HCT116 (cell line): ENCODE results near the gene DNAJC9. TPM values are rescaled to one million over a fixed set of nuclear protein-coding genes. Genes with fewer than 3 reads are reported as not detected.

Source experiments
- ATAC-seq: fragments of 200-7000 bp; cut with Tn5 transposase; 2 replicates; pipeline ENCODE4 v1.9.1; 2020; ENCODE audit warnings: mild to moderate bottlenecking, moderate library complexity
- BruUV-seq: library from RNA; stranded (reverse); fragments of 400-500 nt; replicated peaks from 2 replicates; lab custom pipeline; 2021; lab: Mats Ljungman, UMichigan
- CTCF ChIA-PET: fragments of 300-600 bp; sonication (Branson Sonifier 250); formaldehyde crosslinking; loops from one replicate; lab custom pipeline; 2021; ENCODE audit warnings: antibody characterized with exemption; lab: Charles Lee
- POLR2A ChIA-PET: fragments of 300-600, 350-600 bp; sonication (Branson Sonifier 250); formaldehyde crosslinking; loops from one replicate; lab custom pipeline; 2021; ENCODE audit warnings: antibody characterized with exemption; lab: Charles Lee
- RAD21 ChIA-PET, 2 experiments: fragments of 300-600 bp; sonication (Branson Sonifier 250); formaldehyde crosslinking; loops; one replicate each; lab custom pipeline; 2023; ENCODE audit warnings: low total read pairs in 2 of 2; ENCODE audit not compliant: uncharacterized antibody in 2 of 2, unreplicated experiment in 2 of 2, low non-redundant PET in 1 of 2; lab: Charles Lee
- DNase-seq: peaks from one replicate; pipeline ENCODE4 v3.0.0-alpha.2; 2010; ENCODE audit warnings: low read depth, low spot score
- H2AFZ ChIP-seq: fragments of 200-600 bp; shearing (Covaris generic), sonication (generic); 2 replicates; pipeline ENCODE4 v1.6.1; 2017; ENCODE audit warnings: low read depth, mixed run types, mixed read lengths, antibody characterized with exemption, low read length; ENCODE audit not compliant: poor library complexity, severe bottlenecking
- H3K27ac ChIP-seq: 2 replicates; pipeline ENCODE4 v1.5.1; 2012; ENCODE audit warnings: low read depth, low read length
- H3K27me3 ChIP-seq: fragments of 200-600 bp; sonication (generic); 2 replicates; pipeline ENCODE4 v1.6.1; 2016; ENCODE audit warnings: mixed run types, low read length, mixed read lengths; ENCODE audit not compliant: insufficient read depth
- H3K36me3 ChIP-seq, 2 experiments: fragments of 200-500 bp in 1 of 2; fragments of 200-600 bp in 1 of 2; sonication (Bioruptor generic) in 1 of 2; sonication (generic) in 1 of 2; 2 replicates each; pipeline versions ENCODE4 v1.5.1 to v1.6.1; 2014 to 2016; ENCODE audit warnings: low read length in 2 of 2, inconsistent platforms in 1 of 2, mixed read lengths in 1 of 2, mixed run types in 1 of 2; ENCODE audit not compliant: insufficient read depth in 2 of 2, control insufficient read depth in 1 of 2
- H3K4me1 ChIP-seq, 2 experiments: fragments of 200-600 bp in 1 of 2; sonication (generic) in 1 of 2; 2 replicates each; pipeline versions ENCODE4 v1.5.1 to v1.6.1; 2012 to 2017; ENCODE audit warnings: low read length in 2 of 2, inconsistent platforms in 1 of 2, mild to moderate bottlenecking in 1 of 2, mixed read lengths in 1 of 2, mixed run types in 1 of 2, moderate library complexity in 1 of 2; ENCODE audit not compliant: insufficient read depth in 2 of 2, control insufficient read depth in 1 of 2
- H3K4me2 ChIP-seq: fragments of 200-600 bp; sonication (generic); 2 replicates; pipeline ENCODE4 v1.6.1; 2017; ENCODE audit warnings: mixed run types, low read length, mixed read lengths
- H3K4me3 ChIP-seq, 2 experiments: fragments of 200-600 bp in 1 of 2; sonication (generic) in 1 of 2; replicated peaks in 1 of 2; 2 replicates each; pipeline ENCODE4 v1.5.1; 2011 to 2016; ENCODE audit warnings: low read length in 2 of 2, control low read depth in 1 of 2, low read depth in 1 of 2, mild to moderate bottlenecking in 1 of 2, mixed read lengths in 1 of 2, mixed run types in 1 of 2
- H3K79me2 ChIP-seq: fragments of 200-600 bp; sonication (generic); 2 replicates; pipeline ENCODE4 v1.6.1; 2017; ENCODE audit warnings: mild to moderate bottlenecking, mixed run types, low read length, moderate library complexity, mixed read lengths; ENCODE audit not compliant: insufficient read depth
- H3K9ac ChIP-seq: fragments of 200-600 bp; sonication (generic); 2 replicates; pipeline ENCODE4 v1.6.1; 2016; ENCODE audit warnings: low read length, mixed read lengths
- H3K9me2 ChIP-seq: fragments of 200-600 bp; sonication (generic), shearing (Covaris generic); 2 replicates; pipeline ENCODE4 v1.6.1; 2017; ENCODE audit warnings: mixed run types, mild to moderate bottlenecking, moderate library complexity; ENCODE audit not compliant: insufficient read depth
- H3K9me3 ChIP-seq, 2 experiments: fragments of 200-500 bp in 1 of 2; fragments of 200-600 bp in 1 of 2; sonication (Bioruptor generic) in 1 of 2; sonication (generic) in 1 of 2; 2 replicates each; pipeline ENCODE4 v1.6.1; 2014 to 2017; ENCODE audit warnings: low read length in 2 of 2, mixed read lengths in 2 of 2, inconsistent platforms in 1 of 2, low read depth in 1 of 2, mild to moderate bottlenecking in 1 of 2, mixed run types in 1 of 2, moderate library complexity in 1 of 2; ENCODE audit not compliant: control insufficient read depth in 1 of 2, insufficient read depth in 1 of 2
- H4K20me1 ChIP-seq: fragments of 200-600 bp; sonication (generic), shearing (Covaris generic); 2 replicates; pipeline ENCODE4 v1.6.1; 2017; ENCODE audit warnings: mixed run types, mild to moderate bottlenecking, moderate library complexity; ENCODE audit not compliant: insufficient read depth
- ELF1 ChIP-seq: IDR thresholded peaks from 2 replicates; pipeline ENCODE4 v1.6.1; 2012; ENCODE audit warnings: low read depth, borderline replicate concordance
- JUND ChIP-seq: IDR thresholded peaks from 2 replicates; pipeline ENCODE4 v1.6.1; 2012
- RAD21 ChIP-seq: IDR thresholded peaks from 2 replicates; pipeline ENCODE4 v1.6.1; 2012; ENCODE audit warnings: low read depth, mild to moderate bottlenecking
- YY1 ChIP-seq: IDR thresholded peaks from 2 replicates; pipeline ENCODE4 v1.6.1; 2011; ENCODE audit warnings: low read length, low read depth, moderate library complexity, mild to moderate bottlenecking; ENCODE audit not compliant: insufficient replicate concordance; ENCODE audit errors: extremely low read depth
- intact Hi-C: fragments of 100-400 bp; cut with micrococcal nuclease; formaldehyde crosslinking; loops from 2 replicates; pipeline ENCODE4 v1.10.0; 2022
- total RNA-seq: library from RNA; stranded (reverse); gene quantifications from one replicate; pipeline ENCODE4 v1.2.1, GENCODE V29; 2021; ENCODE audit not compliant: unreplicated experiment
- TF ChIP-seq, protein P1 (sequence below): IDR thresholded peaks from 2 replicates; pipeline ENCODE4 v1.6.1; 2012; ENCODE audit warnings: low read depth
- TF ChIP-seq, protein P2 (sequence below), 3 experiments: fragments of 200-600 bp in 1 of 3; sonication (generic) in 1 of 3; IDR thresholded peaks in 2 of 3; conservative IDR thresholded peaks in 1 of 3; 2 replicates each; pipeline ENCODE4 v1.5.1; 2012 to 2017; ENCODE audit warnings: low read depth in 2 of 3, low read length in 2 of 3, antibody characterized with exemption in 1 of 3, borderline replicate concordance in 1 of 3, control low read depth in 1 of 3, mild to moderate bottlenecking in 1 of 3, mixed read lengths in 1 of 3, mixed run types in 1 of 3, moderate library complexity in 1 of 3; ENCODE audit not compliant: insufficient read depth in 1 of 3
- TF ChIP-seq, protein P3 (sequence below): IDR thresholded peaks from 2 replicates; pipeline ENCODE4 v1.6.1; 2011; ENCODE audit warnings: mild to moderate bottlenecking, low read length, moderate library complexity; ENCODE audit not compliant: insufficient replicate concordance; ENCODE audit errors: extremely low read depth

DNAJC9 gene
- total RNA-seq, 1 experiment from 2014 or later, result 40.3 TPM

DNA sequence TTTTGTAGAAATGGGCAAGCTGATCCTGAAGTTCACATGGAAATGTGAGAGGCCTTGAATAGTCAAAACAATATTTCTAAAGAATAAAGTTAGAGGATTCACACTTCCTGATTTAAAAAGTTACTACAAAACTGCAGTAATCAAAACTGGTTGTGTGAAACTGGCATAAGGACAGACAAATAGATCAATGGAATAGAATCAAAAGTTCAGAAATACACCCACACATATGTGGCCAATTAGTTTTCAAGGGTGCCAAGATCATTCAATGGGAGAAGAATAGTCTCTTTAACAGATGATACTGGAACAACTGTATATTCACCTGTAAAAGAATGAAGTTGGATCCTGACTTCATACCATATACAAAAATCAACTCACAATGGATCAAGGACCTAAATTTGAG is 27.7 kb downstream of the DNAJC9 start:
- Histone ChIP-seq H3K27me3 (no peaks in the 10 kb centered on the region), H3K4me2 (no peak overlapping the region)
- RAD21 ChIA-PET, result no interaction called here
- DNase-seq (no peak), ATAC-seq (no peak)
- TF ChIP-seq, protein P1, sequence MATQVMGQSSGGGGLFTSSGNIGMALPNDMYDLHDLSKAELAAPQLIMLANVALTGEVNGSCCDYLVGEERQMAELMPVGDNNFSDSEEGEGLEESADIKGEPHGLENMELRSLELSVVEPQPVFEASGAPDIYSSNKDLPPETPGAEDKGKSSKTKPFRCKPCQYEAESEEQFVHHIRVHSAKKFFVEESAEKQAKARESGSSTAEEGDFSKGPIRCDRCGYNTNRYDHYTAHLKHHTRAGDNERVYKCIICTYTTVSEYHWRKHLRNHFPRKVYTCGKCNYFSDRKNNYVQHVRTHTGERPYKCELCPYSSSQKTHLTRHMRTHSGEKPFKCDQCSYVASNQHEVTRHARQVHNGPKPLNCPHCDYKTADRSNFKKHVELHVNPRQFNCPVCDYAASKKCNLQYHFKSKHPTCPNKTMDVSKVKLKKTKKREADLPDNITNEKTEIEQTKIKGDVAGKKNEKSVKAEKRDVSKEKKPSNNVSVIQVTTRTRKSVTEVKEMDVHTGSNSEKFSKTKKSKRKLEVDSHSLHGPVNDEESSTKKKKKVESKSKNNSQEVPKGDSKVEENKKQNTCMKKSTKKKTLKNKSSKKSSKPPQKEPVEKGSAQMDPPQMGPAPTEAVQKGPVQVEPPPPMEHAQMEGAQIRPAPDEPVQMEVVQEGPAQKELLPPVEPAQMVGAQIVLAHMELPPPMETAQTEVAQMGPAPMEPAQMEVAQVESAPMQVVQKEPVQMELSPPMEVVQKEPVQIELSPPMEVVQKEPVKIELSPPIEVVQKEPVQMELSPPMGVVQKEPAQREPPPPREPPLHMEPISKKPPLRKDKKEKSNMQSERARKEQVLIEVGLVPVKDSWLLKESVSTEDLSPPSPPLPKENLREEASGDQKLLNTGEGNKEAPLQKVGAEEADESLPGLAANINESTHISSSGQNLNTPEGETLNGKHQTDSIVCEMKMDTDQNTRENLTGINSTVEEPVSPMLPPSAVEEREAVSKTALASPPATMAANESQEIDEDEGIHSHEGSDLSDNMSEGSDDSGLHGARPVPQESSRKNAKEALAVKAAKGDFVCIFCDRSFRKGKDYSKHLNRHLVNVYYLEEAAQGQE, result no peak
- TF ChIP-seq, all 23 proteins: peak for 0
- no peaks in the 10 kb centered on the region for H3K9me2 ChIP-seq
- ChIA-PET CTCF (interaction anchor here (0.9 to 1.0 kb wide), 3 partner anchors 15 to 44 kb away, joined by 3 to 5 read pairs (median 3); no protein-coding TSS in a partner anchor), POLR2A (no interaction called here)
- BruUV-seq, result no TSS peak
- H3K79me2 ChIP-seq, result no peaks in the 10 kb centered on the region
- H3K9ac ChIP-seq, result no peak overlapping the region
- no peak overlapping the region for H3K27ac ChIP-seq
- no peak overlapping the region for H2AFZ ChIP-seq
- intact Hi-C loops, result no loop called here
- no peaks in the 10 kb centered on the region for H4K20me1 ChIP-seq
- H3K9me3 ChIP-seq, result no peaks in the 10 kb centered on the region
- H3K36me3 ChIP-seq, result no peaks in the 10 kb centered on the region
- H3K4me1 ChIP-seq, result no peaks in the 10 kb centered on the region
- no peak overlapping the region for H3K4me3 ChIP-seq

DNA sequence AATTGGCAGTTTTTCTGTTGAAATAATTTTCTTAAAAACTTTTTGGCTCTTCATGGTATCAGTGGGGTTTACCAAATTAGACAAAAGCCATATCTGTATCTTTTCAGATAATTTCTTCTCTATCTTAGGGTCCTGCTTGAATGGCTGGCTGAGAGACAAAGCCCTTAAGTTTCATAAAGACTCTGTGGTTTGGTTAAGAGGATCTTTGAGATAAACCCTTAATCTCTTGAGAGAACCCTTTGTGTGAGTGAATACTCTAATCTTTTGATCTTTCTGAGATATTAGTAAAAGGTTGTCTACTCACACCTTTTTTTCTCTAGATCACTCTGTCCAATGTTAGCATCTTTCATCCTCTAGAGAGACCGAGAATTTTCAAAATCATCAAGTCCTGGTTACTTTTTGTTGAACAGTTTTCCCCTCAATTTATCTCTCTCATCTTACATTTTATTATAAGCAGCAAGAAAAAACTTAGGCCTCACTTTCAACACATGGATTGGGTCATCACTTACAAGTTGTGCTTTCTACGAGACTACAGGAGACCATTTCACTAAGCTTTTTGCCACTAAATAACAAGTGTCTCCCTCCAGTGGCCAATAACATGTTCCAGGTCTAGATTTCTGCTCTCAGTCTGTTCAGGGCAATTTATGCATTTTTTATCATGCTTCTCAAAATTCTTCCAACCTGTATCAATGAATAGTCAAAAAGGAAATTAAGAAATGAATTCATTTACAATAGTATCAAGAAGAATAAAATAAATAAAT is 28.4 kb downstream of the DNAJC9 start:
- H2AFZ ChIP-seq, result no peak overlapping the region
- no peaks in the 10 kb centered on the region for H3K27me3 ChIP-seq
- H3K27ac ChIP-seq, result no peak overlapping the region
- H3K9ac ChIP-seq, result no peak overlapping the region
- no peaks in the 10 kb centered on the region for H3K4me1 ChIP-seq
- H3K36me3 ChIP-seq, result no peaks in the 10 kb centered on the region
- TF ChIP-seq JUND (no peak), YY1 (peak; percentile 18), RAD21 (peak; percentile 41), ELF1 (no peak)
- TF ChIP-seq, protein P2, sequence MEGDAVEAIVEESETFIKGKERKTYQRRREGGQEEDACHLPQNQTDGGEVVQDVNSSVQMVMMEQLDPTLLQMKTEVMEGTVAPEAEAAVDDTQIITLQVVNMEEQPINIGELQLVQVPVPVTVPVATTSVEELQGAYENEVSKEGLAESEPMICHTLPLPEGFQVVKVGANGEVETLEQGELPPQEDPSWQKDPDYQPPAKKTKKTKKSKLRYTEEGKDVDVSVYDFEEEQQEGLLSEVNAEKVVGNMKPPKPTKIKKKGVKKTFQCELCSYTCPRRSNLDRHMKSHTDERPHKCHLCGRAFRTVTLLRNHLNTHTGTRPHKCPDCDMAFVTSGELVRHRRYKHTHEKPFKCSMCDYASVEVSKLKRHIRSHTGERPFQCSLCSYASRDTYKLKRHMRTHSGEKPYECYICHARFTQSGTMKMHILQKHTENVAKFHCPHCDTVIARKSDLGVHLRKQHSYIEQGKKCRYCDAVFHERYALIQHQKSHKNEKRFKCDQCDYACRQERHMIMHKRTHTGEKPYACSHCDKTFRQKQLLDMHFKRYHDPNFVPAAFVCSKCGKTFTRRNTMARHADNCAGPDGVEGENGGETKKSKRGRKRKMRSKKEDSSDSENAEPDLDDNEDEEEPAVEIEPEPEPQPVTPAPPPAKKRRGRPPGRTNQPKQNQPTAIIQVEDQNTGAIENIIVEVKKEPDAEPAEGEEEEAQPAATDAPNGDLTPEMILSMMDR (IDR thresholded peaks at IDR 0.05 in 2 of 3, conservative IDR thresholded peaks at IDR 0.05 in 1 of 3; ENCODE audit: borderline replicate concordance in 1 of 3, insufficient read depth in 1 of 3, low read depth in 2 of 3, low read length in 2 of 3), result peak; percentile 26 to 68 (median 53); a peak in 4 of 6 replicates
- TF ChIP-seq, protein P3, sequence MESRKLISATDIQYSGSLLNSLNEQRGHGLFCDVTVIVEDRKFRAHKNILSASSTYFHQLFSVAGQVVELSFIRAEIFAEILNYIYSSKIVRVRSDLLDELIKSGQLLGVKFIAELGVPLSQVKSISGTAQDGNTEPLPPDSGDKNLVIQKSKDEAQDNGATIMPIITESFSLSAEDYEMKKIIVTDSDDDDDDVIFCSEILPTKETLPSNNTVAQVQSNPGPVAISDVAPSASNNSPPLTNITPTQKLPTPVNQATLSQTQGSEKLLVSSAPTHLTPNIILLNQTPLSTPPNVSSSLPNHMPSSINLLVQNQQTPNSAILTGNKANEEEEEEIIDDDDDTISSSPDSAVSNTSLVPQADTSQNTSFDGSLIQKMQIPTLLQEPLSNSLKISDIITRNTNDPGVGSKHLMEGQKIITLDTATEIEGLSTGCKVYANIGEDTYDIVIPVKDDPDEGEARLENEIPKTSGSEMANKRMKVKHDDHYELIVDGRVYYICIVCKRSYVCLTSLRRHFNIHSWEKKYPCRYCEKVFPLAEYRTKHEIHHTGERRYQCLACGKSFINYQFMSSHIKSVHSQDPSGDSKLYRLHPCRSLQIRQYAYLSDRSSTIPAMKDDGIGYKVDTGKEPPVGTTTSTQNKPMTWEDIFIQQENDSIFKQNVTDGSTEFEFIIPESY, result no peak
- H4K20me1 ChIP-seq, result no peaks in the 10 kb centered on the region
- CTCF ChIA-PET, result interaction anchor here (0.6 to 1.2 kb wide), 6 partner anchors 13 to 122 kb away, joined by 3 to 5 read pairs (median 3); partner anchors contain the start of gene P4HA1
- no peaks in the 10 kb centered on the region for H3K79me2 ChIP-seq
- BruUV-seq, result no TSS peak
- H3K4me3 ChIP-seq, result no peak overlapping the region
- peak; percentile 69 for ATAC-seq
- no peaks in the 10 kb centered on the region for H3K9me2 ChIP-seq
- intact Hi-C loops, result no loop called here
- DNase-seq, result peak; percentile 19
- RAD21 ChIA-PET, result no interaction called here
- POLR2A ChIA-PET, result no interaction called here
- H3K4me2 ChIP-seq, result no peak overlapping the region
- H3K9me3 ChIP-seq, result no peaks in the 10 kb centered on the region
